ENCODE data around the gene SKAP2. TPM values are rescaled to one million over a fixed set of nuclear protein-coding genes. Genes with fewer than 3 reads are reported as not detected.

SKAP2 gene
- total RNA-seq, 1 experiment from 2014 or later: 24.4 TPM

GRCh38 chr7:26694713-26695112, 169.7 kb downstream of the SKAP2 start:
- H3K4me2 ChIP-seq (ENCODE audit: low read depth, low read length, poor library complexity, severe bottlenecking): no peak overlapping the region
- no peaks in the 10 kb centered on the region for H3K9me3 ChIP-seq (ENCODE audit: low read length)
- H3K27me3 ChIP-seq (ENCODE audit: low read length): no peaks in the 10 kb centered on the region
- no peaks in the 10 kb centered on the region for H3K4me1 ChIP-seq (ENCODE audit: low read length)
- H3K9ac ChIP-seq (ENCODE audit: low read length): no peak overlapping the region
- no peaks in the 10 kb centered on the region for H3K9me2 ChIP-seq (replicated peaks; ENCODE audit: insufficient read depth, low read length)
- H4K20me1 ChIP-seq (ENCODE audit: insufficient read depth, low read depth, low read length): no peaks in the 10 kb centered on the region
- DNase-seq: no peak
- H3K79me2 ChIP-seq (ENCODE audit: low read length): no peaks in the 10 kb centered on the region
- no peaks in the 10 kb centered on the region for H3K36me3 ChIP-seq (ENCODE audit: insufficient read depth, low read length)
- H3K27ac ChIP-seq (ENCODE audit: low read length): no peak overlapping the region
- H2AFZ ChIP-seq (ENCODE audit: low read length): no peak overlapping the region
- H3K4me3 ChIP-seq (ENCODE audit: low read length): no peak overlapping the region

- no peak overlapping the region for H3K4me3 ChIP-seq (ENCODE audit: low read length)
- H3K4me1 ChIP-seq (ENCODE audit: low read length): no peaks in the 10 kb centered on the region
- no peak for DNase-seq
- H3K79me2 ChIP-seq (ENCODE audit: low read length): no peaks in the 10 kb centered on the region
- H3K27ac ChIP-seq (ENCODE audit: low read length): no peak overlapping the region
- no peaks in the 10 kb centered on the region for H4K20me1 ChIP-seq (ENCODE audit: insufficient read depth, low read depth, low read length)
- H3K9ac ChIP-seq (ENCODE audit: low read length): no peak overlapping the region
- H3K36me3 ChIP-seq (ENCODE audit: insufficient read depth, low read length): no peaks in the 10 kb centered on the region
- H3K27me3 ChIP-seq (ENCODE audit: low read length): no peaks in the 10 kb centered on the region
- H3K9me2 ChIP-seq (replicated peaks; ENCODE audit: insufficient read depth, low read length): no peaks in the 10 kb centered on the region
- H3K4me2 ChIP-seq (ENCODE audit: low read depth, low read length, poor library complexity, severe bottlenecking): no peak overlapping the region
- no peaks in the 10 kb centered on the region for H3K9me3 ChIP-seq (ENCODE audit: low read length)
- H2AFZ ChIP-seq (ENCODE audit: low read length): no peak overlapping the region
Measured at GRCh38 chr7:26694141-26694540, 170.2 kb downstream of the SKAP2 start.

- DNase-seq: no peak
- Histone ChIP-seq H3K4me3 (ENCODE audit: low read length) (no peak overlapping the region), H3K9me3 (ENCODE audit: low read length) (no peaks in the 10 kb centered on the region), H3K36me3 (ENCODE audit: insufficient read depth, low read length) (no peaks in the 10 kb centered on the region), H3K79me2 (ENCODE audit: low read length) (no peaks in the 10 kb centered on the region), H3K4me1 (ENCODE audit: low read length) (peaks cover 6% of the 10 kb centered on the region; the same call in 1 of the 2 replicates), H3K9me2 (replicated peaks; ENCODE audit: insufficient read depth, low read length) (no peaks in the 10 kb centered on the region), H3K27ac (ENCODE audit: low read length) (no peak overlapping the region), H4K20me1 (ENCODE audit: insufficient read depth, low read depth, low read length) (no peaks in the 10 kb centered on the region), H3K9ac (ENCODE audit: low read length) (no peak overlapping the region), H2AFZ (ENCODE audit: low read length) (no peak overlapping the region), H3K4me2 (ENCODE audit: low read depth, low read length, poor library complexity, severe bottlenecking) (no peak overlapping the region), H3K27me3 (ENCODE audit: low read length) (no peaks in the 10 kb centered on the region)
Measured at GRCh38 chr7:26691886-26692285, 172.5 kb downstream of the SKAP2 start.

- DNase-seq: no peak
- Histone ChIP-seq H3K4me2 (ENCODE audit: low read depth, low read length, poor library complexity, severe bottlenecking) (no peak overlapping the region), H2AFZ (ENCODE audit: low read length) (no peak overlapping the region), H3K9ac (ENCODE audit: low read length) (no peak overlapping the region), H3K27me3 (ENCODE audit: low read length) (no peaks in the 10 kb centered on the region), H3K4me3 (ENCODE audit: low read length) (no peak overlapping the region), H3K4me1 (ENCODE audit: low read length) (peaks cover 6% of the 10 kb centered on the region; the same call in 1 of the 2 replicates), H3K9me2 (replicated peaks; ENCODE audit: insufficient read depth, low read length) (no peaks in the 10 kb centered on the region), H3K79me2 (ENCODE audit: low read length) (no peaks in the 10 kb centered on the region), H4K20me1 (ENCODE audit: insufficient read depth, low read depth, low read length) (no peaks in the 10 kb centered on the region), H3K9me3 (ENCODE audit: low read length) (no peaks in the 10 kb centered on the region), H3K36me3 (ENCODE audit: insufficient read depth, low read length) (no peaks in the 10 kb centered on the region), H3K27ac (ENCODE audit: low read length) (no peak overlapping the region)
Measured at GRCh38 chr7:26691406-26691805, 173.0 kb downstream of the SKAP2 start.

GRCh38 chr7:26690135-26690805, 174.1 kb downstream of the SKAP2 start:
- H3K9ac ChIP-seq (ENCODE audit: low read length): no peak overlapping the region
- H3K27ac ChIP-seq (ENCODE audit: low read length): no peak overlapping the region
- H3K4me2 ChIP-seq (ENCODE audit: low read depth, low read length, poor library complexity, severe bottlenecking): no peak overlapping the region

GRCh38 chr7:26688936-26689506, 175.4 kb downstream of the SKAP2 start:
- H3K36me3 ChIP-seq (ENCODE audit: insufficient read depth, low read length): no peaks in the 10 kb centered on the region
- H3K9ac ChIP-seq (ENCODE audit: low read length): no peak overlapping the region
- no peak overlapping the region for H3K4me3 ChIP-seq (ENCODE audit: low read length)
- H3K27me3 ChIP-seq (ENCODE audit: low read length): no peaks in the 10 kb centered on the region
- H4K20me1 ChIP-seq (ENCODE audit: insufficient read depth, low read depth, low read length): no peaks in the 10 kb centered on the region
- DNase-seq: no peak
- H2AFZ ChIP-seq (ENCODE audit: low read length): no peak overlapping the region
- H3K79me2 ChIP-seq (ENCODE audit: low read length): no peaks in the 10 kb centered on the region
- peaks cover 6% of the 10 kb centered on the region; the same call in 1 of the 2 replicates for H3K4me1 ChIP-seq (ENCODE audit: low read length)
- no peak overlapping the region for H3K4me2 ChIP-seq (ENCODE audit: low read depth, low read length, poor library complexity, severe bottlenecking)
- no peak overlapping the region for H3K27ac ChIP-seq (ENCODE audit: low read length)
- H3K9me2 ChIP-seq (replicated peaks; ENCODE audit: insufficient read depth, low read length): no peaks in the 10 kb centered on the region
- H3K9me3 ChIP-seq (ENCODE audit: low read length): no peaks in the 10 kb centered on the region

More at GRCh38 chr7:26690135-26690805, 174.1 kb downstream of the SKAP2 start:
- Histone ChIP-seq H3K4me1 (ENCODE audit: low read length) (peaks cover 6% of the 10 kb centered on the region; the same call in 1 of the 2 replicates), H3K9me2 (replicated peaks; ENCODE audit: insufficient read depth, low read length) (no peaks in the 10 kb centered on the region), H3K79me2 (ENCODE audit: low read length) (no peaks in the 10 kb centered on the region), H3K36me3 (ENCODE audit: insufficient read depth, low read length) (no peaks in the 10 kb centered on the region), H4K20me1 (ENCODE audit: insufficient read depth, low read depth, low read length) (no peaks in the 10 kb centered on the region), H2AFZ (ENCODE audit: low read length) (no peak overlapping the region), H3K4me3 (ENCODE audit: low read length) (no peak overlapping the region), H3K9me3 (ENCODE audit: low read length) (no peaks in the 10 kb centered on the region), H3K27me3 (ENCODE audit: low read length) (no peaks in the 10 kb centered on the region)
- no peak for DNase-seq

GRCh38 chr7:26688388-26688787, 176.0 kb downstream of the SKAP2 start:
- no peak overlapping the region for H3K4me2 ChIP-seq (ENCODE audit: low read depth, low read length, poor library complexity, severe bottlenecking)
- H3K27me3 ChIP-seq (ENCODE audit: low read length): no peaks in the 10 kb centered on the region
- H3K4me3 ChIP-seq (ENCODE audit: low read length): no peak overlapping the region
- peaks cover 6% of the 10 kb centered on the region; the same call in 1 of the 2 replicates for H3K4me1 ChIP-seq (ENCODE audit: low read length)
- H3K36me3 ChIP-seq (ENCODE audit: insufficient read depth, low read length): no peaks in the 10 kb centered on the region
- no peak overlapping the region for H3K27ac ChIP-seq (ENCODE audit: low read length)
- H2AFZ ChIP-seq (ENCODE audit: low read length): no peak overlapping the region
- H3K9ac ChIP-seq (ENCODE audit: low read length): no peak overlapping the region
- H3K79me2 ChIP-seq (ENCODE audit: low read length): no peaks in the 10 kb centered on the region
- no peaks in the 10 kb centered on the region for H4K20me1 ChIP-seq (ENCODE audit: insufficient read depth, low read depth, low read length)
- H3K9me2 ChIP-seq (replicated peaks; ENCODE audit: insufficient read depth, low read length): no peaks in the 10 kb centered on the region
- no peaks in the 10 kb centered on the region for H3K9me3 ChIP-seq (ENCODE audit: low read length)
- no peak for DNase-seq

- no peaks in the 10 kb centered on the region for H3K79me2 ChIP-seq (ENCODE audit: low read length)
- no peak overlapping the region for H3K9ac ChIP-seq (ENCODE audit: low read length)
- no peaks in the 10 kb centered on the region for H3K36me3 ChIP-seq (ENCODE audit: insufficient read depth, low read length)
- H3K9me2 ChIP-seq (replicated peaks; ENCODE audit: insufficient read depth, low read length): no peaks in the 10 kb centered on the region
- no peak overlapping the region for H2AFZ ChIP-seq (ENCODE audit: low read length)
- no peak overlapping the region for H3K4me2 ChIP-seq (ENCODE audit: low read depth, low read length, poor library complexity, severe bottlenecking)
- no peak overlapping the region for H3K27ac ChIP-seq (ENCODE audit: low read length)
- no peaks in the 10 kb centered on the region for H3K27me3 ChIP-seq (ENCODE audit: low read length)
- H3K9me3 ChIP-seq (ENCODE audit: low read length): no peaks in the 10 kb centered on the region
- H3K4me1 ChIP-seq (ENCODE audit: low read length): peaks cover 6% of the 10 kb centered on the region; the same call in 1 of the 2 replicates
- DNase-seq: no peak
- no peaks in the 10 kb centered on the region for H4K20me1 ChIP-seq (ENCODE audit: insufficient read depth, low read depth, low read length)
- no peak overlapping the region for H3K4me3 ChIP-seq (ENCODE audit: low read length)
Measured at GRCh38 chr7:26687032-26687431, 177.4 kb downstream of the SKAP2 start.
